Epidermal melanocyte (primary cell): ENCODE results near the gene KDM6A.
"Not testable (repeated sequence)": the region's sequence is repeated elsewhere in the genome, so short reads cannot be mapped to it uniquely, and the experiment has no call there.

Source experiments
- DNase-seq: peaks from one replicate; pipeline ENCODE4 v3.0.0; 2011; ENCODE audit warnings: low spot score; ENCODE audit not compliant: insufficient read length

The KDM6A gene

DNA sequence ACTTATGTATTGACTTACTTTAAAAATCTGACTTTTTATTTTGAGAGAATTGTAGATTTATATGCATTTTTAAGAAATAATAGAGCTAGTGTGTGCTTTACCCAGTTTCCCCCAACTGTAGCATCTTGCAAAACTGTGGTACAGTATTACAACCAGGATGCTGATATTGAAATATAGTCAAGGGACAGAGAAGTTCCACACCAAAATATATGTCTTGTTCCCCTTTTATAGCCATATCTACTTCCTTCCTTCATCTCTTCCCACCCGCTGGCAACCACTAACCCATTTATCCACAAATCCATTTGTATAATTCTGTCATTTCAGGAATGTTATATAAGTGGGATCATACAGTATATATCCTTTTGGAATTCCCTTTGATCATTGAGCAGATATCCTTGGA is 16.8 kb downstream of the KDM6A start:
- no peak for DNase-seq

DNA sequence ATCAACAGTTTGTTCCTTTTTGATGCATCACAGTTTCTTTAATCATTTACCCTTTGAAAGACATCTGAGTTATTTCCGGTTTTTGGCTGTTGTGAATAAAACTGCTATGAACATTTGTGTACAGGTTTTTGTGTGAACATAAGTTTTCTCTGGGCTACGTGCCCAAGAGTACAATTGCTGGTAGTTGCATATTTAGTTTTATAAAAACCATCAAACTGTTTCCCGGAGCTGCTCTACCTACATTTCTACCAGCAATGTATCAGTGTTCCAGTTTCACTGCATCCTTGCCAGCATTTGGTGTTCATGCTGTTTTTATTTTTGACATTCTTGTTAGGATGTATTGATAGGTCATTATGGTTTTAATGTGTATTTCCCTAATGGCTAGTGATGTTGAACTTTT is 17.3 kb downstream of the KDM6A start:
- no peak for DNase-seq

DNA sequence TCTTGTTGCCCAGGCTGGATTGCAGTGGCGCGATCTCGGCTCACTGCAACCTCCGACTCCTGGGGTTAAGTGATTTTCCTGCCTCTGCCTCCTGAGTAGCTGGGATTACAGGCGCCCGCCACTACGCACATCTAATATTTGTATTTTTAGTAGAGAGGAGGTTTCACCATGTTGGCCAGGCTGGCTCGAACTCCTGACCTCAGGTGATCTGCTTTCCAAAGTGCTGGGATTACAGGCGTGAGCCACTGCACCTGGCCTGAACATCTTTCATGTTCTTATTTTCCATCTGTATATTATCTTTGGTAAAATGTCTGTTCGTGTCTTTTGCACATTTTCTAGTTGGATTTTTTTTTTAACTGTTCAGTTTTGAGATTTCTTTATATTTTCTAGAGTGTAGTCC is 17.7 kb downstream of the KDM6A start:
- DNase-seq: not testable (repeated sequence)

DNA sequence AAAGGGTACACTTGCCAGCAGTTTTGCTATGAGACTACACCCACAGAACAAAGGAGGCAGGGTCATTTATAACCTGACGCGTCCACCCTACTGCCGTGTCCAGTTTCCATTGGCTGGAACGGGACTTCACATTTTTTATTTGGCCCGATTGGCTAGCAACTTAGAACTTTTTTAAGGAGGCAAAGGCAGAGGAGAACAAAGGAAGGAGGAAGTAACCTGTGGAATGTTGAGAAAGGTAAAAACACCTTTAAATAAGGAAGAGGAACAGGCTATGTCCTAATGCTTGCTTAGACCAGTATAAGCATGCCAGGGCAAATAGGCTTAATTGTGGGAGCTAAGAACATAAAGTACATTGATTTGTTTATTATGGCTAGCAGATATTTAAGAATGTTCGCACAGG is 18.7 kb downstream of the KDM6A start:
- DNase-seq: no peak

DNA sequence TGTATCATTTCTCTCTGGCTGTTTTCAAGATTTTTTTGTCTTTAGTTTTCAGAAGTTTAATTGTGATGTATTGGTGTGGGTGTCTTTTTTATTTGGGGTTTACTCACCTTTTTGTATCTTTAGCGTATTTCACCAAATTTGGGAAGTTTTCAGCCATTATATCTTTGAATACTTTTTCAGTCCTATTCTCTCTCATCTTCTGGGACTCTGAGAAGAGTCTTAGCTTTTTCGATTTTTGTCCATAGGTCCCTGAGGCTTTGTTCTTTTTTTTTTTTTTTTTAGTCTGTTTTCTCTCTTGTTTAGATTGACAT is 23.8 kb downstream of the KDM6A start:
- DNase-seq: no peak

DNA sequence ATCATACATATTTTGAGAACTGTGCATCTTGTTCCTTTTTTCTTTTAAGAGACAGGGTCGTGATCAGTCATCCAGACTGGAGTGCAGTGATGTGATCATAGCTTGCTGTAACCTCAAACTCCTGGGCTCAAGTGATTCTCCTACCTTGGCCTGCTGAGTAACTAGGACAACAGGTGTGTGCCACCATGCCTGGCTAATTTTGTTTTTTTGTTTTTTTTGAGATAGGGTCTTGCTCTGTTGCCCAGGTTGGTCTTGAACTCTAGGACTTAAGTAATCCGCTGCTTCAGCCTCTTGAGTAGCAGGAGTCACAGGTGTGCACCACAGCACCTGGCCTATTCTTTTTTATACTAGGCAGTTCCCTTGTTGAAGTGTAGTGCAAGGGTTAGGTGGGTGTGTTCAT is 24.6 kb downstream of the KDM6A start:
- no peak for DNase-seq

DNA sequence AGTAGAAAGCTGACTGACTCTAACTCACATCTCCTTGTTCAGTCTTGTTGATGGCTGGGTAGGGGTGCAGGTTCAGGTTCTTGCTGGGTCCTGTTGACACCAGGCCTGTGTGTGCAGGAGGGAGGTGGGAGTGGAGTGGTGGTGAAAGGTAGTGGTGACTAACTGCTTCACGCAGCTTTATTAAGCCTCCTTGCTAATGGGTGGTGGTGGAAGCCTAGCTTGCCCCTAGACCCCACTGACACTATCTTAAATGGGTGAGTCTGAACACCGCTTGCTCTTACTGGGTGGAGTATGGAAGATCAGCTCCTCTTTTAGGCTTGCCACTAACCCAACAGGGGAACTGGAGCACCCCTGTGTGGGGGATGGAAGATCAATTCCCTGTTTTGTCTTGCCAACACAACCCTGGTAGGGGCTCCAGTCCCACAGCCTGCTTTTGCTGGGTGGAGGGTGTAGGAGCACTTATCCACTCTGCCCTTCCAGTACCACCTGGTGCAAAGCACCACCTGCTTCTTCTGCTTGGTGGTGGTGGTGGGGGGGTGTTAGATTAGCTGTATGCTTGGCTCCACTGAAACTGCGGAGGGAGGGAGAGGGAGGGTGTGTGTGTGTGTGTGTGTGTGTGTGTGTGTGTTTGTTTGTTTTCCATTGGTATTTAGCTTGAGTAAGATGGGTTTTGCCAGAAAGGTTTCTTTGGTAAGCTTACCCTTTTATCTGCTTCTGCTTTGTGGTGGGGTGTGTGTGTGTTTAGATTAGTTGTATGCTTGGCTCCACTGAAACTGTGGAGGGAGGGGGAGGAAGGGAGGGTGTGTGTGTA is 25.6 kb downstream of the KDM6A start:
- DNase-seq: no peak

DNA sequence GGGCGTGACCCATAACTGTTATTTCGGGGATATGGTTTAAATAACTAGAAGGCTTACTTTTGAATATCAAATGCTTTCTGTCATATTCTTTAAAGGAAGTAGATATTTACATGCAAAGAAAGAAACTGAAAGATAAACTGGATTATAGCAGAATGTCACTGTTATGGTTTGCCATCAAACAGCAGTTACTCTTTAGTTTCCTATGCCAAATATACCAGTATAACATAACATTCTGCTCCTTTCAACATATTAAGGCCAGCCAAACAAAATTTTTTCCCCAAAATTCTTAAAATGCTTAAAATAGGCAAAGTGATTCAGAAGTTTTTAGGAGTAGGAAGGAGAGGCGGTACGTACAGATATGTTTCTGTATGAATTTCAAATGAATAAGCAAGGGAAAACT is 27.0 kb downstream of the KDM6A start:
- no peak for DNase-seq

DNA sequence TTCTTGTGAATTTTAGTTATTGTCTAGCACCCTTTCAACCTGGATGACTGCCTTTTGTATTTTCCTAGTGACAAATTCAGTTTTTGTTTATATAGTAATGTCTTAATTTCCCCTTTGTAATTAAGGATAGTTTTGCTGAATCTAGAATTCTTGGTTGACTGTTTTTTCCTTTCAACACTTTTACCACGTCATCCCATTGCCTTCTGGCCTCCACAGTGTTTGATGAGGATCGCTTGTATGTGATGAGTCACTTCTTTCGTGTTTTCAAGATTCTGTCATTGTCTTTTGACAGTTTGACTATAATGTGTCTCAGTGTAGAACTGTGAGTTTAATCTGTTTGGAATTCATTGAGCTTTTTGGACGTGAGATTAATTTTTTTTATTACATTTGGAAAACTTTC is 30.1 kb downstream of the KDM6A start:
- no peak for DNase-seq

DNA sequence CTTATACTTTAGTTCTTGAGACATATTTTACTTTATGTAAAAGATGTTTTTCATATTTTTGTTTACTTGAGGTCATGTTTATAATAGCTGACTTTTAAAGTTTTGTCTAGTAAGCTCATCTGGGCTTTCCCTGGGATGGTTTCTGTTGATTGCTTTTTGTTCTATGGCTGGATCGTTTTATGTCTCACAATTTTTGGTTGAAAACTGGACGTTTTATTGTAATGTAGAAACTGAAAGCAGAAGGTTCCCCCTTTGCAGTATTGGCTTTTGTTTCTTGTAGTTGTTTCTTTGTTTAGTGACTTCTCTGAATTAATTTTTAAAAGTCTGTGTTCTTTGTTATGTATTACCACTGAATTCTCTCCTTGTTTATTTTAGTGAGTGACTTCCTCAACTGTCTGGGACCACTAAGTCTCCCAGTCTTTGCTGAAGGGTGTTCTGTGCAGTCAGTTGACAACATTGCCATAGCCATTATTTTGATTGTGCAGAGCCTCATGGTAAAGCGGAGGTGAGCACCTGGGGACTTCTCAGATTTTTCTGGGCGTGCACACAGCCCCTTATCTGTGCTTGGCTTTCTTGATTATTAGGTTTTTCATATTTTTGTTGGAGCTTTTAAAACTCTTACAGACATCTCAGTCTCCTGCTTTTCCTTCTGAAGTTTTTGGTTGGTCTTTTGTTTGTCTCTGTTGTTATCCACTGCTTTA is 31.0 kb downstream of the KDM6A start:
- no peak for DNase-seq

DNA sequence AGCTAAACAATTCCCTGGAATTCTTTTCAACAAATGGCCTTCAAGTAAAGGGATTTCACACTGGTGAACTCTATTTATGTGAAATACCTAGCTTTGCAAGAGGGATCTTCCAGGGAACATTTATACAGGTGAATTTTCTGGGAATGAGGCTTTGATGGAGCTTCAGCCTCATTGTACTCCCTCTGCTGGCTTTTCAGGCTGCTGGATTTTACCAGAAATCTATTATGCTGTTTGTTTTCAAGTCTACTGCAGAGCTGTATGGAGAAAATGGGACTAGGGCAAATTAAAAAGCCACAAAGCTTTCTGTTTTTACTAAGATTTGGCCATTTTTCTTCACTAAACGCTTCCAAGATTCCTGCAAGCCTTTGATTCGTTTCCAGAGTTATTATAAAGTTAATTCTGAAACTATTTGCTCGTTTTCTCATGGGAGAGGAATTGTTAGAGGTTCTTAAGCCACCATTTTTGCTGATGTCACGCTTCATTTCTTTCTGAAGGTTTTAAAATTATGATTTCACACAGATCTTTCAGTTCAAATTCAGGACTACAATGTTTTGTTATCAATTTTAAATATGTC is 31.6 kb downstream of the KDM6A start:
- no peak for DNase-seq

DNA sequence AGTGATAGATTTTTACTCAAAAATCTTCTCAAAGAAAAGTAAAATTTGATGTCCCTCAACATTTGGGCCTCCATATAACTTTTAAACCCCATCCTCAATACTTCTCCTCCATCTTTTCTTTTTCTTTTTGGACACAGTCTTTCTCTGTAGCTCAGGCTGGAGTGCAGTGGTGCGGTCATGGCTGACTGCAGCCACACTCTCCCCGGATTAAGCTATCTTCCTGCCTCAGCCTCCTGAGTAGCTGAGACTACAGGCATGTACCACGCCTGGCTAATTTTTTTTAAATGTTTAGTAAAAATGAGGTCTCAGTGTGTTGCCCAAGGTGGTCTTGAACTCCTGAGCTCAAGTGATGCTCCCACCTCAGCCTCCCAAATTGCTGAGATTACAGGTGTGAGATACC is 33.1 kb downstream of the KDM6A start:
- DNase-seq: no peak

DNA sequence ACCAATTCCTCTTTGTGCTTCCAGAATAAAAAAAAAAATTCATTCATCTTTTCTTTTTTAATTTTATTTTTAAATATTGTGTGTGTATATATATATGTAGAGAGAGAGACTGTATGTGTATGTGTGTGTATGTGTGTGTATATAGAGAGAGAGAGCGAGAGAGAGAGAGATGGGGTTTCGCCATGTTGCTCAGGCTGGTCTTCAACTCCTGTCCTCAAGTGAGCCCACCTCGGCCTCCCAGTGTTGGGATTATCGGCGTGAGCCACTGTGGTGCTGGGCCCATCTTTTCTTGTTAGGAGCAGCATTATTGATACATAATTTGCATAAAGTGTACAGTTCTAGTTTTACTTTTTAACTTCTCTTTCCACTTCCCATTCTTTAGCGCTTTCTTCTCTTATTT is 33.6 kb downstream of the KDM6A start:
- DNase-seq: no peak

DNA sequence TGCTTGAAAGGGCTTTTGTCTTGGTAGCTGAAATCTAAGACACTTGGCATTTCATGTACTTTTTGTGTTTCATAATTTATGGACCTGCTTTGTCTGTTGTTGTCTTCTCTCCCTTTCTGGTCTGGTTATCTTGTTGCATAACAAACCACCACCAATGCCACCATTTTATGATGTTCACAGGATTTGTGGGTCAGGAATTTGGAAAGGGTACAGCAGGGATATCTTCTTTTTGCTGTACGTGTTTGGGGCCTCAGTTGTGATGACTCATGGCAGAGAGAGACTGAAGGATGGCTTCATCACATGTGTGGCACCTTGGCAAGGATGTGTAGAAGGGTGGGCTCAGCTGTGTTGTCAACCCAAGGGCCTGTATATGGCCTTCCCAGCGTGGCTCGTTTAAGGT is 35.2 kb downstream of the KDM6A start:
- peak; percentile 22 for DNase-seq

DNA sequence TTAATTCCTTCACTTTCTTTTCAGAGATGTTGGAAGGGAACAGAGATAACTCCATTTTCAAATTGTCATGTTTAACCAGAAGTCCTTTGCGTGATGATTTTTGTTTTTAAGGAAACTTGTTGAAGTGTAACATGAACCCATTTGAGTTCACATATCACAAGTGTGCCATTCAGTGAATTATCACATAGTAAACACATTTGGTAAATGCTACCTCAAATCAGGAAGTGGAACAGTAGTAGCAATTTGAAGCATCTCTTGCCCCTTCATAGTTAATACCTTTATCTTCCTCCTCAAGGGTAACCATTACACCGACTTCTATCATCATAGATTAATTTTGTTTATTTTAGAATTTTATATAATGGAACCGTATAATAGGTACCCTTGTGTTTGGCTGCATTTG is 35.8 kb downstream of the KDM6A start:
- DNase-seq: no peak

DNA sequence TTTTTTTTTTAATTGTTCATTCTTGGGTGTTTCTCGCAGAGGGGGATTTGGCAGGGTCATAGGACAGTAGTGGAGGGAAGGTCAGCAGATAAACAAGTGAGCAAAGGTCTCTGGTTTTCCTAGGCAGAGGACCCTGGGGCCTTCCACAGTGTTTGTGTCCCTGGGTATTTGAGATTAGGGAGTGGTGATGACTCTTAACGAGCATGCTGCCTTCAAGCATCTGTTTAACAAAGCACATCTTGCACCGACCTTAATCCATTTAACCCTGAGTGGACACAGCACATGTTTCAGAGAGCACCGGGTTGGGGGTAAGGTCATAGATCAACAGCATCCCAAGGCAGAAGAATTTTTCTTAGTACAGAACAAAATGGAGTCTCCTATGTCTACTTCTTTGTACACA is 37.5 kb downstream of the KDM6A start:
- DNase-seq: not testable (repeated sequence)

DNA sequence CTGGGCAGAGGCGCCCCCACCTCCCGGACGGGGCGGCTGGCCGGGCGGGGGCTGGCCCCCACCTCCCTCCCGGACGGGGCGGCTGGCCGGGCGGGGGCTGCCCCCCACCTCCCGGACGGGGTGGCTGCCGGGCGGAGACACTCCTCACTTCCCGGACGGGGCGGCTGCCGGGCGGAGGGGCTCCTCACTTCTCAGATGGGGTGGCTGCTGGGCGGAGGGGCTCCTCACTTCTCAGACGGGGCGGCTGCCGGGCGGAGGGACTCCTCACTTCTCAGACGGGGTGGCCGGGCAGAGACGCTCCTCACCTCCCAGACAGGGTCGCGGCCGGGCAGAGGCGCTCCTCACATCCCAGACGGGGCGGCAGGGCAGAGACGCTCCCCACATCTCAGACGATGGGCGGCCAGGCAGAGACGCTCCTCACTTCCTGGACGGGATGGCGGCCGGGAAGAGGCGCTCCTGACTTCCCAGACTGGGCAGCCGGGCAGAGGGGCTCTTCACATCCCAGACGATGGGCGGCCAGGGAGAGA is 38.1 kb downstream of the KDM6A start:
- not testable (repeated sequence) for DNase-seq

DNA sequence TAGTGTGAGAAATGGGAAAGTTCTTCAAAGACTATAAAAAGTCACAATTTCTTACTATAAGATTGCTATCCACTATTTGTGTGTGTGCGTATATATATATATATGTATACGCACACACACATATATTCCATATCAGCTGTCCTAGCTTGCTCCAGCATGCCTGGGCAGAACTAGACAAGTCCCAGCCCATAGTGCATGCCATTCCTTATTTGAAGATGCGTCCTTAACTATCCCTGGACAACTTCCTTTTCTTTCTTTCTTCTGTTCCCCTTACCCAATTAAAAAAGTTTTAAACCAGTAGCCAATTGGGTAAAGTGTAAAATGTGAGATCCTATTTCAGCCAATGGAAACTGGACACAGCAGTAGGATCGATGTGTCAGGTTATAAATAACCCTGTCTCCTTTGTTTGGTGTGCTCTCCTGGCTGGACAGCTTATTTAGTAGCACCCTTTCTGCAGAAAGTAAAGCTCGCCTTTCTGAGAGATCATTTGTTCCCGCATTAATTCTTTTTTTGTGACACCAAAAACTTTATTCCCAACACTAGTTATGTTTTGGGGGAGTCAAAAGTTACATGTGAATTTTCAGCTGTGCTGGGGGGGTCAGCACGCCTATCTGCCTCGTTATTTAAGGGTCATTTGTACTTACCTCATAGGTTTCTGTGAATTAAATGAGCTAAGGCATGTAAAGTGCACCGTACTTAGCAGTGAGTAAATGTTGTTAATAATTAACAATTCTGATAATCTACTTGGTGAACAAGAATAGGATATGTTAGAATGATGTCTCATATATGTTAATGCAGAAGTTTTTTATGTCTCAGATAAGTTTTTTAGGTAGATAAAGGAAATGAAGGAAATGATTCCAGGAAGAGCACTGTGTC is 40.9 kb downstream of the KDM6A start:
- no peak for DNase-seq

DNA sequence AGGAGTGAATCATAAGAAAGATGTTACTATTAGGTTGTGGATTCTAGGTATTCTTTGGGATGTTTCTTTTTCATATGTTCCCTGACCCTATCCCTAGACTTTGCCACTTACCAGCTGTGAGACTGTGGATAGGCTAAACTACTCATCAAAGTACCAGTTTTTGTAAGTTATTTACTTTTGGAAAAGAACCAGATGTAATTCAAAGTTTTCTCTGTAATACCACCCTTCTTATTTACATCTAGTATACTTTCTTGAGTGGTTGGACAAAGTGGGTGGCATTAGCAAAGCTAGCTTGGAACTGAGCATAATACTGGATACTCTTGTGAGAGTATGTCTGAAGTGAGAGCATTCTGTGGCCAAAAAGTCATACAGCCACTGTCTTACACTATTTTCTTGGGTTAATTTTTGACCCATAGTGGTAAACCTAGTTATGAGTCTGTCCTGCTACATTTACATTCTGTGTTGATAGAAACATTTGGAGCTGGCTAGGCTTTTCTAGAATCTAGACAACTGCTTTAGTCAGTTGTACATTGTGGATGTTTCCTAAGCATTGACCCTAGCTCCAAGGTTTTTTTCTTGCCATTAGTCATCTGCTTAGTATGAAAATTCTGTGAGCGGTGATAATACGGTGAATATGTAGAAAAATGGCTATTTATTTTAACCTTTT is 41.7 kb downstream of the KDM6A start:
- DNase-seq: no peak

DNA sequence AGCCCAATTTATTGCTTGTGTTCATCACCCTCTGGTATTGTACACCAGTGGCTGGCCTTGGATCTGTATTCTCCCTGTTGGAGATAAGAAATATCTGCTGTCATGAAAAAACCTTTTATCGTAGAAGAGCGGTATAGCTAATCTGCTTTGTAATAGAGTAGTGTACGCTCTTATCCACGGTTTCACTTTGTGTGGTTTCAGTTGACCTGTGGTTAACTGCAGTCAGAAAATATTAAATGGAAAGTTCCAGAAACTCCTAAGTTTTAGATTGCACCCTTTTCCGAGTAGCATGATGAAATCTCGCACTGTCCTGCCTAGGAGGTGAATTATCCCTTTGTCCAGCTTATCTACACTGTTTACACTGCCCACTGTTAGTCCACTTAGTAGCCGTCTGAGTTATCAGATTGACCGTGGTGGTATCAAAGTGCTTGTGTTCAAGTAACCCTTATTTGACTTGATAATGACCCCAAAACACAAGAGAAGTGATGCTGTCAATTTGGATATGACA is 42.4 kb downstream of the KDM6A start:
- DNase-seq: no peak

DNA sequence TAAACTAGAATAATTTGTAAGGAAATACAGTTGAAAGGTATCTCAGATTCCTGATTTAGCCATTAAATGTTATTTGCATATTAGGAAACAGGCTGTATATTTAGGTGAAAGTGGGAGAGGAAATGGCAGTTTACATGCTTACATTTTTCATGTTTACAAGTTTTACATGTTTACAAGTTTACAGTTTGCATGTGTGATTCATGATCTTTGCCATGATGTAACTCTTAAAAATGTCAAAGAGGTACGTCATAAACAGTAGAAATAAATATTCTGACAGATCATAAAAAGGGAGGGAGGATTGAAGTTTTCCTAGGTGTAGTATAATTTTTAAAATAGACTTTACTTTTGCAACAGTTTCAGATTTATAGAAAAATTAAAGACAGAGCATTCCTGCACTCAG is 45.7 kb downstream of the KDM6A start:
- DNase-seq: no peak
